ENCODE measurements around the gene TMEM9. TPM values are rescaled to one million over a fixed set of nuclear protein-coding genes. Genes with fewer than 3 reads are reported as not detected.
A peak's percentile ranks its signal among the peaks of the same experiment; 100 is the strongest.

The TMEM9 gene
- total and polyA plus RNA-seq, 8 donors = 21.7 to 53.8 (median 48.0) TPM

GRCh38 chr1:201142849-201143725 is 11.2 kb downstream of the TMEM9 start:
- H3K4me1 ChIP-seq = peaks cover 3 to 13% (median 5%) of the 10 kb centered on the region in 4 donors
- no peak for DNase-seq
- peaks cover 62 to 93% (median 92%) of the 10 kb centered on the region in 4 donors for H3K36me3 ChIP-seq
- TF ChIP-seq EP300 (IDR thresholded peaks at IDR 0.05) (no peak), POLR2AphosphoS5 (IDR thresholded peaks at IDR 0.05) (no peak), POLR2A (IDR thresholded peaks at IDR 0.05) (no peak)
- H3K4me3 ChIP-seq = no peak overlapping the region
- no peaks in the 10 kb centered on the region for H3K27me3 ChIP-seq
- no peak overlapping the region for H3K27ac ChIP-seq
- intact Hi-C loops (cut with DNase I; ENCODE audit: low total_unique reads) = no loop called here
- no peaks in the 10 kb centered on the region for H3K9me3 ChIP-seq
- 81 to 92% (median 88%) methylated on average over 13 to 16 of the region's 16 CpGs for WGBS, 5 donors

DNA sequence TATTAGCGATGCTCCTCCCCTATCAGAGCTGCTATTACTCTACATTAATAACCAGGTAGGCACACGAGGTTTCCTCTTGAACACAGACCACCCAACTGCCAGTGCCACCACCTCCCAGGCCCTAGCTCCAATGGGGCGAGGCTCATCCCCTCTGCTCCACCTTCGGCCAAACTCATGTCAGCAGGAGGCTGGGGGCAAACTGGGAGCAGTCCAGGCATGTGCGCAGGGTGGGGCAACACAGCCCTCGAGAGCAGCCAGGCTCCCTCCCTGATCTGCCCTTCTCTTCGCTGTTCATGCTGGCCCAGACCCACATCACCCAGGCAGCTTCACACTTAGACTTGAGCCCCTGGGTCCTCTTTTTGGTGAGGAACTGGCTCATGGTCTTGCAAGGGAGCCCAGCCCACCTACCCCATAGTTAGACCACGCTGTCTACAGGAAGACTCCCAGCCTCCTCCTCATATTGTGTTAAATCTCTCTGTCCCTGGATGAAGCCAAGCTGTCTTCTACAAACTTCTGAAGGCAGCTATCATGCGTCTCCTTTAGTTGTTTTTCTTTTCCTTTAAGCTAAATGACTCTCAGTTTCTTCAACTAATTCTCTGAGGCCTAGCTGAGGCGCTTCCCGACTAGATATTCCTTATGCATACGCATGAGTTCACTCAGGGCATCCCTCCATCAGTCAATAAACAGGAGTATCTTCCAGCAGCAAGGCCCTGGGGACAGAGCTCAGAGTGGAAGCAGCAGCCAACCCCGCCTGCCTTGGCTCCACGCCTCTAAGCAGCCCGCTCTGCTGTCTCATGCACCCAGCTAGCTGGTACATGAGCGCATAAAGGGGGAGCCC is 12.0 kb downstream of the TMEM9 start:
- WGBS, 5 donors = 85 to 93% (median 86%) methylated on average over 16 of the region's 16 CpGs
- TF ChIP-seq, protein P1, sequence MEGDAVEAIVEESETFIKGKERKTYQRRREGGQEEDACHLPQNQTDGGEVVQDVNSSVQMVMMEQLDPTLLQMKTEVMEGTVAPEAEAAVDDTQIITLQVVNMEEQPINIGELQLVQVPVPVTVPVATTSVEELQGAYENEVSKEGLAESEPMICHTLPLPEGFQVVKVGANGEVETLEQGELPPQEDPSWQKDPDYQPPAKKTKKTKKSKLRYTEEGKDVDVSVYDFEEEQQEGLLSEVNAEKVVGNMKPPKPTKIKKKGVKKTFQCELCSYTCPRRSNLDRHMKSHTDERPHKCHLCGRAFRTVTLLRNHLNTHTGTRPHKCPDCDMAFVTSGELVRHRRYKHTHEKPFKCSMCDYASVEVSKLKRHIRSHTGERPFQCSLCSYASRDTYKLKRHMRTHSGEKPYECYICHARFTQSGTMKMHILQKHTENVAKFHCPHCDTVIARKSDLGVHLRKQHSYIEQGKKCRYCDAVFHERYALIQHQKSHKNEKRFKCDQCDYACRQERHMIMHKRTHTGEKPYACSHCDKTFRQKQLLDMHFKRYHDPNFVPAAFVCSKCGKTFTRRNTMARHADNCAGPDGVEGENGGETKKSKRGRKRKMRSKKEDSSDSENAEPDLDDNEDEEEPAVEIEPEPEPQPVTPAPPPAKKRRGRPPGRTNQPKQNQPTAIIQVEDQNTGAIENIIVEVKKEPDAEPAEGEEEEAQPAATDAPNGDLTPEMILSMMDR (IDR thresholded peaks at IDR 0.05) = no peak
- TF ChIP-seq EP300 (IDR thresholded peaks at IDR 0.05) (no peak), POLR2AphosphoS5 (IDR thresholded peaks at IDR 0.05) (no peak), POLR2A (IDR thresholded peaks at IDR 0.05) (no peak)

DNA sequence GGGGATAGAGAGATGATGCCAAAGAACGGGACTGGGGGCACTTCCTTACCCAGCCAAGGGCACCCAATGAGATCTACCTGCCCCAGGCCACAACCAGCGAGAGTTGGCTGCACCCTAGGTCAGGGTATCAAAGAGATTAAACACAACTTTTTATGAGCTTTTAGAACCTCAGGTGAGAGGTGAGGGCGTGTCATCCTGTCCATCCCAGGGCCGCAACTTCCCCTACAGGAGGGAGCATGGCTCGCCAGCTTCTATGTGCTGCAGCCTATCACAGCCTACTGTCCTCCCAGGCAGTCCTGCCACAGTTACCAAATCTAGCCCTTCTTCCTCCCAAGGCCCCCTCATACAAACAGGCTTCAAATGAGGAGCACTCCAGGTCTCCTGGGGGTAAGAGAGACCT is 12.9 kb downstream of the TMEM9 start:
- 92 to 96% (median 94%) methylated on average over 5 of the region's 5 CpGs for WGBS, 5 donors
- DNase-seq = no peak
- Histone ChIP-seq H3K36me3 (peaks cover 53 to 82% (median 80%) of the 10 kb centered on the region in 4 donors), H3K27me3 (no peaks in the 10 kb centered on the region), H3K4me1 (peaks cover 15 to 27% (median 20%) of the 10 kb centered on the region in 4 donors), H3K27ac (no peak overlapping the region), H3K4me3 (no peak overlapping the region), H3K9me3 (no peaks in the 10 kb centered on the region)
- TF ChIP-seq, protein P1 (IDR thresholded peaks at IDR 0.05) = no peak
- TF ChIP-seq EP300 (IDR thresholded peaks at IDR 0.05) = no peak
- no peak for TF ChIP-seq POLR2A (IDR thresholded peaks at IDR 0.05)
- TF ChIP-seq POLR2AphosphoS5 (IDR thresholded peaks at IDR 0.05) = no peak
- intact Hi-C loops (cut with DNase I; ENCODE audit: low total_unique reads) = no loop called here

More for the DNA sequence above, 12.0 kb downstream of the TMEM9 start:
- DNase-seq = peak in 1 of 2 donors; percentile 60
- Histone ChIP-seq H3K36me3 (peaks cover 60 to 85% (median 83%) of the 10 kb centered on the region in 4 donors), H3K27ac (no peak overlapping the region), H3K4me1 (peaks cover 7 to 19% (median 13%) of the 10 kb centered on the region in 4 donors), H3K27me3 (no peaks in the 10 kb centered on the region), H3K4me3 (no peak overlapping the region), H3K9me3 (no peaks in the 10 kb centered on the region)
- intact Hi-C loops (cut with DNase I; ENCODE audit: low total_unique reads) = no loop called here

- Histone ChIP-seq H3K27me3 (no peaks in the 10 kb centered on the region), H3K27ac (no peak overlapping the region), H3K36me3 (peaks cover 53 to 82% (median 80%) of the 10 kb centered on the region in 4 donors), H3K4me3 (no peak overlapping the region), H3K9me3 (no peaks in the 10 kb centered on the region), H3K4me1 (peaks cover 15 to 29% (median 22%) of the 10 kb centered on the region in 4 donors)
- DNase-seq = no peak
- 91 to 96% (median 95%) methylated on average over 8 of the region's 8 CpGs for WGBS, 5 donors
- TF ChIP-seq POLR2AphosphoS5 (IDR thresholded peaks at IDR 0.05) (no peak), EP300 (IDR thresholded peaks at IDR 0.05) (no peak), POLR2A (IDR thresholded peaks at IDR 0.05) (no peak)
- TF ChIP-seq, protein P1 (IDR thresholded peaks at IDR 0.05) = no peak
- intact Hi-C loops (cut with DNase I; ENCODE audit: low total_unique reads) = no loop called here
Observed at GRCh38 chr1:201140941-201141260, 13.4 kb downstream of the TMEM9 start.

Data from stomach (tissue), 9 donors.